GM12801 (cell line): ENCODE measurements around the gene POLR2L.

Source experiments
- TF ChIP-seq, protein P1 (sequence below): IDR thresholded peaks from one replicate; pipeline ENCODE4 v1.5.1; 2011; ENCODE audit warnings: control low read depth; ENCODE audit not compliant: insufficient read length; ENCODE audit errors: extremely low read depth

Gene POLR2L

DNA sequence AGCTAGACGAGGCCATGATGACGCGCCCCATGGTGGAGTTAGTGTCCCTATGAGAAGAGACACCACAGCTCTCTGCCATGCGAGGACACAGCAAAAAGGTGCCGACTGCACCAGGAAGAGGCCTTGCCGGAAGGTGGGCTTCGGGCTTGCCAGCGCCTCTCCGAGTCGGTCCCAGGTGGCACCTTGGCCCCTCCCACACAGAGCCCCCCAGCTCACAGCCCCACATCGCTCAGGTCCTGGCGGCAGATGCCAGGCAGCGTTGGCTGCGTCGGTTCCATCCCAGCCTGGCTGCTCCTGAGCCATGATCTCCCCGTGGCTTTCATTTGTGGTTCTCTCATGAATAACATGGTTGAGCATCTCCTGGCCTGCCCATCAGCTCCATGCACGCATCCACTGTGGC lies 44.2 kb upstream of the POLR2L start:
- TF ChIP-seq, protein P1, sequence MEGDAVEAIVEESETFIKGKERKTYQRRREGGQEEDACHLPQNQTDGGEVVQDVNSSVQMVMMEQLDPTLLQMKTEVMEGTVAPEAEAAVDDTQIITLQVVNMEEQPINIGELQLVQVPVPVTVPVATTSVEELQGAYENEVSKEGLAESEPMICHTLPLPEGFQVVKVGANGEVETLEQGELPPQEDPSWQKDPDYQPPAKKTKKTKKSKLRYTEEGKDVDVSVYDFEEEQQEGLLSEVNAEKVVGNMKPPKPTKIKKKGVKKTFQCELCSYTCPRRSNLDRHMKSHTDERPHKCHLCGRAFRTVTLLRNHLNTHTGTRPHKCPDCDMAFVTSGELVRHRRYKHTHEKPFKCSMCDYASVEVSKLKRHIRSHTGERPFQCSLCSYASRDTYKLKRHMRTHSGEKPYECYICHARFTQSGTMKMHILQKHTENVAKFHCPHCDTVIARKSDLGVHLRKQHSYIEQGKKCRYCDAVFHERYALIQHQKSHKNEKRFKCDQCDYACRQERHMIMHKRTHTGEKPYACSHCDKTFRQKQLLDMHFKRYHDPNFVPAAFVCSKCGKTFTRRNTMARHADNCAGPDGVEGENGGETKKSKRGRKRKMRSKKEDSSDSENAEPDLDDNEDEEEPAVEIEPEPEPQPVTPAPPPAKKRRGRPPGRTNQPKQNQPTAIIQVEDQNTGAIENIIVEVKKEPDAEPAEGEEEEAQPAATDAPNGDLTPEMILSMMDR: no peak

DNA sequence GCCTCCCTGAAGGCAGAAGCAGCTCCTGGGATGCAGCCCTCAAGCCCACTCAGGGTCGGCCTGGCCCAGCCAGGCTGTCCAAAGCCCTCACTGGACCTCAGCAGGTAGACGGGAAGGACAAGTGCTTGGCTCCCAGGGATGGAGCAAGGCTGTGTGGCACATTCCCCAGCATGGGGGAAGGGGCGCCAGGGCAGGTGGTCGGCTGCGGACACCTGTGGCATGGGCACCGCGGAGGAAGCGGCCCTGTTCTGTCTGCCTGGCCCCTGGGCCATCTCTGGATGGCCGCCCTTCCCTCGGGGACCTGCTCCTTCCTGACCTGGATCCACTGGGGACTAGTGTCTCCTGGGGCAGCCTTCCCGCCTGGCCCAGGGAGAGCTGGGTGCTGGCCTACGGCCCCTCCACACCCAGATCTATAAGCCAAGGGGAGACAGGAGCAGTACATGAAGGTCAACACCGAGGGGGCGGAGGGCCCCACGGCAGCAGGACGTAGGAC lies 42.3 kb upstream of the POLR2L start:
- TF ChIP-seq, protein P1: no peak

GRCh38 chr11:883527-883926 lies 41.2 kb upstream of the POLR2L start:
- TF ChIP-seq, protein P1: no peak

- TF ChIP-seq, protein P1: no peak
Observed at GRCh38 chr11:882596-882995, 40.3 kb upstream of the POLR2L start.

- TF ChIP-seq, protein P1: no peak
Observed at GRCh38 chr11:880447-880846, 38.1 kb upstream of the POLR2L start.

GRCh38 chr11:877565-877964 lies 35.2 kb upstream of the POLR2L start:
- TF ChIP-seq, protein P1: no peak

DNA sequence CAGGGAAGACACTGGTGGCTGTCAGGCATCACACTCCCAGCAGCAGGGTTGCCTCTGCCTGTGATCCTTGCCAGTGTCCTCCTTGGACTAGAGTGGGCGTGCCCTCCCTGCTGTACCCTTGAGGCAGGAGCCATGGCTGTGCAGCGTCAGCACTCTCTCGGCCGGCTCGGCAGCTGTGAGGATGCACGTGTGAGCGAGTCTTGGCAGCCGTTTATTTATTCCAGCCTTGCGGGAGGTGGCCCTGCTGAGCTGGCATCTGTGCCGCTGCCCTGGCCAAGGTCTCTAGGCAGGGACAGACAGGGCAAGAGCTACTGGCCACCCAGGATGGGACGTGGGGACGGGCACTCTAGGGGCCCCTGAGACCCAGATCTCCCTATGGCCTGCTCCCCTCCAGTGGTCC lies 34.2 kb upstream of the POLR2L start:
- TF ChIP-seq, protein P1: no peak
